ENCODE data around the gene ANO10. TPM values are rescaled to one million over a fixed set of nuclear protein-coding genes. Genes with fewer than 3 reads are reported as not detected.
"Not testable (repeated sequence)": the region's sequence is repeated elsewhere in the genome, so short reads cannot be mapped to it uniquely, and the experiment has no call there.

ANO10 gene, protein sequence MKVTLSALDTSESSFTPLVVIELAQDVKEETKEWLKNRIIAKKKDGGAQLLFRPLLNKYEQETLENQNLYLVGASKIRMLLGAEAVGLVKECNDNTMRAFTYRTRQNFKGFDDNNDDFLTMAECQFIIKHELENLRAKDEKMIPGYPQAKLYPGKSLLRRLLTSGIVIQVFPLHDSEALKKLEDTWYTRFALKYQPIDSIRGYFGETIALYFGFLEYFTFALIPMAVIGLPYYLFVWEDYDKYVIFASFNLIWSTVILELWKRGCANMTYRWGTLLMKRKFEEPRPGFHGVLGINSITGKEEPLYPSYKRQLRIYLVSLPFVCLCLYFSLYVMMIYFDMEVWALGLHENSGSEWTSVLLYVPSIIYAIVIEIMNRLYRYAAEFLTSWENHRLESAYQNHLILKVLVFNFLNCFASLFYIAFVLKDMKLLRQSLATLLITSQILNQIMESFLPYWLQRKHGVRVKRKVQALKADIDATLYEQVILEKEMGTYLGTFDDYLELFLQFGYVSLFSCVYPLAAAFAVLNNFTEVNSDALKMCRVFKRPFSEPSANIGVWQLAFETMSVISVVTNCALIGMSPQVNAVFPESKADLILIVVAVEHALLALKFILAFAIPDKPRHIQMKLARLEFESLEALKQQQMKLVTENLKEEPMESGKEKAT
- total RNA-seq (2014; rRNA removed; shearing (Covaris generic)) = 17.8 and 22.8 TPM in 2 replicates
- polyA plus RNA-seq (2015; cell fraction: cytosol; rRNA removed) = 17.8 and 25.6 TPM in 2 replicates
- polyA plus RNA-seq (2015; cell fraction: nucleus; rRNA removed) = 37.5 and 41.3 TPM in 2 replicates

DNA sequence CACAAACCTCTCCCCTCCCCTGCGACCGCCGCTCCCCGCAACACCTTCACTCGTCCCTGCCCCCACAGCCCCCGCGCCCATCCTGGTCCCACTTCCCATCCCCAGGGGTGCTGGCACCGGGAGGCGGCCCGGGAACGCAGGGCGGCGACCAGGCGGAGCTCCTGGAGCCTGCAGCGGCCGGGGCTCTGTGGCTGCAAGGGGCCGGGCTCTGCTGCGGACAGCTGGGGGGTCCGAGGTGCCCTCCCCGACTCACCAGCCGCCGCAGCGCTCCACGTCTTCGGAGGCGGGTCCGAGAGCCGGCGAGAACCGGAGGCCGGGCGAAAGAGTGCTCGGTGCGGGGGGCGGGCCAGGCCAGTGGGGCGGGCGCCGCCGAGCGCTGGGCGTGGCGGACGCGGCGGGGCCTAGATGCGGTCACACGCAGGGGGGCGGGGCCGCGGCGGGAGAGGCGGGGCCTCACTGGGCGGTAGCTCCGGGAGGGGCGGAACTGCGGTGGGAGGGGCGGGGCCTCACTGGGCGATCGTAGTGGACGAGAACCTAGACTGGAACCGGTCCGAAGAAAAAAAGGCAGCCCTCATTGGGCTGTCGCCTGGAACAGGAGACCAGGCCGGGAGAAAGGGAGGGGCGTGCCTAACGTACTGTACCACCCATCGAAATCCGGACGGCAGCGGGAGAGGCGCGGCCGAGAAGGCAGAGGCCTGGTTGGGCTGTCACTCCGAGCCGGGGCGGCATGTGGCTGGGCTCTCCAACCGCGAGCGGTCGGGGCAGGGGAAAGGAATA is at the start of gene ANO10:
Gene ANO10, minus strand, starts transcription at position 356 of the 777 bp plus-strand sequence. CDS start 16,159 bp downstream, outside the sequence.
- DNase-seq (ENCODE audit: low read depth) = peak; percentile 99

DNA sequence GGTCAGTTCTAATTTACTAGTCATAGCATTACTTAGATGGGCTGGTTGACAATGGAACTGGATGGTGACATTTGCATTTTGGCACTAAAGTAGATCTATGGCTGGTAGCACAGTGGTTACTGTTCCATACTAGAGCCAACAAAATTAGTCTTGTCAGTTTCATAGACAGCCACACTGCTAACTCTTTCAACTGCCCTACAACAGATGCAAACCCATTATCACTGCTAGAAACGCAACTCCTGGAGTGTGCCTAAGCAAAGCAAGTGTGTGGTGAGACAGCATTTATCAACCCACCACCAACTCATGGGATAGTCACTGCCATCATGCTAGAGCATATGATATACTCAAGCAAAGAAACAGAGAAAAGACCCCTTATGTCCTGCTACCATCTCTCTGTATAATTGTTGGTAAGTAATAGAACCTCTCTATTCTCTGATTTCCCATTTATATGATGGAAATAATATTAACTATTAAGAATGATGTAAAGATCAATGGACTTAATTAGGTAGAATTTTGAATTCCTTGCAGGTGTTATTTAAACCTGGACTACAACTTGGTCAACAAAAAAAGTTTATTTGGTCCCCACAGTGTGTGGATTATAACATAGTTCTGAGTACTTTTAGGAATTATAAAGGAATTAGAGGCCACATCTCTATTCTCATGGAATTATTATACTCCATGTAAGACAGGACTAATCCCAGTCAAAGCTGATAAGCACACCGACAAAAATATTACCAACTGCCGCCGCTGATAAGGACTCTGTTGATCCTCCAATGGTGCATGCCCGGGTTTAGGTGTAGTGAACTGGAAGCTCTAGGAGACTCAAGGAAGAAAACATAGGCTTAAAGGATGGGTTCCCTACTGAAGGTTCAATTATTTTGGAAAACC is 49.1 kb upstream of the ANO10 start:
- no peak for DNase-seq (ENCODE audit: low read depth)

DNA sequence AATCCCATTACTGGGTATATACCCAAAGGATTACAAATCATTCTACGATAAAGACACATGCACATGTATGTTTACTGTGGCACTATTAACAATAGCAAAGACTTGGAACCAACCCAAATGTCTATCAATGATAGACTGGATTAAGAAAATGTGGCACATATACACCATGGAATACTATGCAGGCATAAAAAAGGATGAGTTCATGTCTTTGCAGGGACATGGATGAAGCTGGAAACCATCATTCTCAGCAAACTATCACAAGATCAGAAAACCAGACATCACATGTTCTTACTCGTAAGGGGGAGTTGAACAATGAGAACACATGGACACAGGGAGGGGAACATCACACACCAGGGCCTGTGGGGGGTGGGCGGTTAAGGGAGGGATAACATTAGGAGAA is 43.2 kb upstream of the ANO10 start:
- not testable (repeated sequence) for DNase-seq (ENCODE audit: low read depth)

DNA sequence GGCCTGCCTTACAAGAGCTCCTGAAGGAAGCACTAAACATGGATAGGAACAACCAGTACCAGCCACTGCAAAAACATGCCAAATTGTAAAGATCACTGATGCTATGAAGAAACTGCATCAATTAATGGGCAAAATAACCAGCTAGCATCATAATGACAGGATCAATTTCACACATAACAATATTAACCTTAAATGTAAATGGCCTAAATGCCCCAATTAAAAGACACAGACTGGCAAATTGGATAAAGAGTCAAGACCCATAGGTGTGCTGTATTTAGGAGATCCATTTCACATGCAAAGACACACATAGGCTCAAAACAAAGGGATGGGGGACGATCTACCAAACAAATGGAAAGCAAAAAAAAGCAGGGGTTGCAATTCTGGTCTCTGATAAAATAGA is 39.6 kb upstream of the ANO10 start:
- DNase-seq (ENCODE audit: low read depth) = not testable (repeated sequence)

DNA sequence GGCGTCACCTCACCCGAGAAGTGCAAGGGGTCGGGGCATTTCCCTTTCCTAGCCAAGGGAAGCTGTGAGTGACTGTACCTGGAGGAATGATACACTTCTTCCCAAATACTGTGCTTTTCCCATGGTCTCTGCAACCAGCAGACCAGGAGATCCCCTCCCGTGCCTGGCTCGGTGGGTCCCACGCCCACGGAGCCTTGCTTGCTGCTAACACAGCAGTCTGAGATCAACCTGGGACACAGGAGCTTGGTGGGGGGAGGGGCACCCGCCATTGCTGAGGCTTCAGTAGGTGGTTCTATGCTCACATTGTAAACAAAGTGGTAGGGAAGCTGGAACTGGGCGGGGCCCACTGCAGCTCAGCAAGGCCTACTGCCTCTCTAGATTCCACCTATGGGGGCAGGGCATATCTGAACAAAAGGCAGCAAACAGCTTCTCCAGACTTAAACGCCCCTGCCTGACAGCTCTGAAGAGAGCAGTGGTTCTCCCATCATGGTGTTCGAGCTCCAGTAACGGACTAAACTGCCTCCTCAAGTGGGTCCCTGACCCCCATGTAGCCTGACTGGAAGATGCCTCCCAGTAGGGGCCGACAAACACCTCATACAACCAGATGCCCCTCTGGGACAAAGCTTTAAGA is 37.6 kb upstream of the ANO10 start:
- DNase-seq (ENCODE audit: low read depth) = no peak

DNA sequence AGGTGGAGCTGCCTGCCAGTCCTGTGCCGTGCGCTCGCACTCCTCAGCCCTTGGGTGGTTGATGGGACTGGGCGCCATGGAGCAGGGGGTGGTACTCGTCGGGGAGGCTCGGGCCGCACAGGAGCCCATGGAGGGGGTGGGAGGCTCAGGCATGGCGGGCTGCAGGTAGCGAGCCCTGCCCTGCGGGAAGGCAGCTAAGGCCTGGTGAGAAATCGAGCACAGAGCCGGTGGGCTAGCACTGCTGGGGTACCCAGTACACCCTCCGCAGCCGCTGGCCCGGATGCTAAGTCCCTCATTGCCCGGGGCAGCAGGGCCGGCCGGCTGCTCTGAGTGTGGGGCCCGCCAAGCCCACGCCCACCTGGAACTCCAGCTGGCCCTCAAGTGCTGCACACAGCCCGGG is 34.6 kb upstream of the ANO10 start:
- DNase-seq (ENCODE audit: low read depth) = not testable (repeated sequence)

DNA sequence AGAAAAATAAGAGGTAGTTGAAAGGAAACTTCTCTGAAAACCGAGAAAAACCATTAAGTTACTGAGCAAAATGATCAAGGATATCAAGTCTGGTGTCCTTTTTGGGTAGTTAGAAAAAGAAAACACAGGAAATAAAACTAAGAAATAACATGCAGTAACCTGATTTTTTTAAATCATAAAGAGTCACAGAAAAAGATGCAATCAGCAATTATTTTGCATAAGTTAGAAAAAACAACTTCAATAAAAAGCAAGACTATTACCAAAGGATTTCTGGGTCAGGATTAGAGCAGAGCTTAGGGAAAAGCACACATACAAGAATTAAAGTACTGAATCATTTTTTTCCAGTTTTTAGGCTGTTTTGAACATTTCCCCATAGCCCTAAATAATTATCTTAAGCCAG is 28.5 kb upstream of the ANO10 start:
- no peak for DNase-seq (ENCODE audit: low read depth)

DNA sequence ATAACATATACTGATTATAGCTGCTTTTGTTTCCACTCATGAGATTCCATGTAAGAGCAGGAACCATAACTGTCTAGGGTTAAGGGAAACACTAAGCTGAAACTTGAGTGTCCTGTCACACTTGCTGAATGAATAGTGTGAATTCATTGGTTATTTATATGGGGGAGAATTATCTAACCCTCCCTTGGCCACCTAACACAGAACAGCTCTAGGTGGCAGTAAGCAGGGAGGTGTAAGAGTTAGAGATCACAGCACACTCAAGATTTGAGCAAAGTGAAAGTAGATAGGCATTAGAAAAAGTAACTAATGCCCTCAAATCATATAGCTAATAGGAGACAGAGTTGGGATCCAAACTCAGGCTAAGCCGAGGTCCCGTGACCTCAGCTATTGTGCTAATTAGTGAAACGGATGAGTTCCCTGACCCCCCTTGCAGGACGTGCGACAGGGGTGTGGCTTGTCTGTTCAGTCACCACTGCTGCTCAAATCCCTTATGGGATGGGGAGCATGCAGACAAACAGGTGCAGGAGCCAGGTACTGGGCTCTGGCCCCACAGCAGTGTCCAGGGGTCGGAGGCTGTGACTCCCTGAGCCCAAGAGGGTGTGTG is 27.7 kb upstream of the ANO10 start:
- DNase-seq (ENCODE audit: low read depth) = no peak

DNA sequence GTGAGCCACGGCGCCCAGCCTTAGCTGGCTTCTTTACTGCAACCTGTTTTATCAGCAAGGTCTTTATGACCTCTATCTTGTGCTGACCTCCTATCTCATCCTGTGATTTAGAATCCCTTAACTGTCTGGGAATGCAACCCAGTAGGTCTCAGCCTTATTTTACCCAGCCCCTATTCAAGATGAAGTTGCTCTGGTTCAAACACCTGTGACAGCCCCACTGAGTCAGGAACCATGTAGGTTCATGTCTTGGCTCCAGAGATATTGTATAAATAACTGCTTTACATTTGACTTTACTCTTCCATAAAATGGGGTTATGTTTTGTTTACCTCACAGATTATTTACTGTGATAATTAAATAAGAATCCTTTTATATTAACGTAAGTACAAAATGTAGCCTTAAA is 27.1 kb upstream of the ANO10 start:
- no peak for DNase-seq (ENCODE audit: low read depth)

DNA sequence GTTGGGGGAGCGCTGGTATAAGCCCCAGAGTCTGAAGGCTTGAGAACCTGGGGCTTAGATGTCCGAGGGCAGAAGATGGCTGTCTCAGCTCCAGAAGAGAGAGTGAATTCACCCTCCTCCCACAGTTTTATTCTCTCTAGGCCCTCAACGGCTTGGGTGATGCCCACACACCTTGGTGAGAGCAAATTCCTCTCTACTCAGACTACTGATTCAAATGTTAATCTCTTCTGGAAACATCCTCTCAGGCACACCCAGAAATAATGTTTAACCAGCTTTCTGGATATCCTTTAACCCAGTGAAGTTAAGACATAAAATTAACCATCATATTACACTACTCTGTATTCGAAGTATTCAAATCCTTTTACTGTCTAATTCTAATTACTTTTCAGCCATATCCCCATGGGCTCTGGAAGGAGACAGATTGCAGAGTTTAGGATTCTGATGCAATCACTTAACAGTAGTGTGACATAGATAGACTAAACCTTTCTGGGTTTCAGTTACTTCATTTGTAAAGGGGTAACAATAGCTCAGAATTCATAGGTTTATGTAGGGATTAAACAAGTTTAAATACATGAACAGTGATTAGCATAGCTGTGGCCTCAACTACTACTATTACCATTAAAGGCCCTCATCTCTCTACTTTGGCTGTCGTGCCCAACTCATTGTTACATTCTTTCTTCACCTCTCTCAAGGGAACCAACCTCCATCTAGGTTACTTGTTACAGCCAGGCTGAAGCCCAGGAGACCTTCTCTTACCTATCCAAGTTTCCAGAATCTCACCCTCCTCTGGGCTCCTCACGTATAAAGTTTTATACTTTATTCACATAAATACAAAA is 25.7 kb upstream of the ANO10 start:
- no peak for DNase-seq (ENCODE audit: low read depth)

DNA sequence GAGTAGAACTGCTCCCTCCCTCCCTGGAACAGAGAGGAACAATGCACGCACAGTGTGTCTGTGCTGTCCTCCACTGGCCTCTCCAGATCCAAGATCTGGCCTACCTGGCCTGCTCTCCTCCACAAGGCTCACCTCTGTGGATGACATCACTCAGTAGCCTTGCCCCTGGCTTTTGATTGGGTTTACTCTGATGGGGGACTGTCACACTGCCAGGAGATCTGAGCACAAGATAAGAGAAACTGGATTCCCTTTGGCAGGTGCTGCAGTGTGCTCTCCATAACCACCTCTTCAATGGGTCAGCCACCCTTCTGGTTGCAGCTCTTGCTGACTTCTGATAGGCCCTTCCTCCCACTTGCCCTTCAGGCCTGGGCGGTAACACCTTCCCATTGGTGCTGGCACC is 22.6 kb upstream of the ANO10 start:
- DNase-seq (ENCODE audit: low read depth) = no peak

DNA sequence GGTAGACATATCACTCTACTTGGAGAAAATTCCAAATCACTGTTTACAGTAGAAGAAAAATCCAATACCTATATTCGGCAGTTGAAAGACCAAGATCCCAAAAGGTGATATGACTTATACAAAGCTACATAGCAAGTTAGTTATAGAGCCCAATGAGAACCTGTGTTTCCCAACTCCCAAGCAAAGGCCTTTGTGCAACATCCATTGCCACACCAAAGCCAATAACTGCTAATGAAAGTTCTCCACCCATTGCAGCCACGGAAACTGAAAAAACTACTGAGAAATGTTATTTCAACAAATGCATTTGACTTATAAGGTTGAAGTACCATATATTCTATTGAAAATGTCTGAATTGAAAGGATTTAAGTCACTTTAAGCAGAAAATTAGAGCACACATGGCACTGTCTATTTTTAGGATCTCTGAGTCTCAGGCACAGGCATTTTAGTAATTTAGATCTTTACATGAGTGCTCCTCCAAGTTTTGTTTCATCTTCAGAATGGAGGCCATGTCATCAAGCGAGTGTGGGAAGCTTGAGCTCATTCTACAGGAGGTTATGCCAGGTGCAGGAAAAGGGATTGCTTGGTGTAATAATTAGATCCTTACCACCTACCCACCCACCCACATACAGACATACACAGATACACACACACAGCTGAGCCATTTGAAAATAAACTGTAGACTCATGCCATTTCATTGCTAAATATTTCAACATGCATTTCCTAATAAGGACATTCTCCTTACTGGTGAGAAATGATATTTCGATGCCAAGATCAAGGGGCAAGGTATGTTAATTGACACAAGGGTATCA is 19.7 kb upstream of the ANO10 start:
- no peak for DNase-seq (ENCODE audit: low read depth)

DNA sequence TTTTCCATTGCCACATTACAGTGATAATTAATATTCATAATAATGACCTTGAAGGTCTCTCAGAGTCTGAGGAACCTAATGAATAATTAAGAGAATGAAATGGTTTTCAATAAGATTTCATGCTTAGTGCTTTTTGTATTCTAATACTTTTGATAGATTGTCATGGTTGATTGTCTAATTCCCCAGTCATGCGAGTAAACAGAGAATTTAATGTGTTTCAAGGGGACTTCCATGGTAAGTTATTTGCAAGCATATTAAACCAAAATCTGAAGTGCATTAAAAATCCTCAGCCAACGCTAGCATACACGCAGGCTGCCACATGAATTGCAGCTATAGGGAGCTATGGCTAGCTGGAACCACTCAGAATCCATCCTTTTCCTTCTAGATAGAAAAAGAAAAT is 18.9 kb upstream of the ANO10 start:
- DNase-seq (ENCODE audit: low read depth) = no peak

DNA sequence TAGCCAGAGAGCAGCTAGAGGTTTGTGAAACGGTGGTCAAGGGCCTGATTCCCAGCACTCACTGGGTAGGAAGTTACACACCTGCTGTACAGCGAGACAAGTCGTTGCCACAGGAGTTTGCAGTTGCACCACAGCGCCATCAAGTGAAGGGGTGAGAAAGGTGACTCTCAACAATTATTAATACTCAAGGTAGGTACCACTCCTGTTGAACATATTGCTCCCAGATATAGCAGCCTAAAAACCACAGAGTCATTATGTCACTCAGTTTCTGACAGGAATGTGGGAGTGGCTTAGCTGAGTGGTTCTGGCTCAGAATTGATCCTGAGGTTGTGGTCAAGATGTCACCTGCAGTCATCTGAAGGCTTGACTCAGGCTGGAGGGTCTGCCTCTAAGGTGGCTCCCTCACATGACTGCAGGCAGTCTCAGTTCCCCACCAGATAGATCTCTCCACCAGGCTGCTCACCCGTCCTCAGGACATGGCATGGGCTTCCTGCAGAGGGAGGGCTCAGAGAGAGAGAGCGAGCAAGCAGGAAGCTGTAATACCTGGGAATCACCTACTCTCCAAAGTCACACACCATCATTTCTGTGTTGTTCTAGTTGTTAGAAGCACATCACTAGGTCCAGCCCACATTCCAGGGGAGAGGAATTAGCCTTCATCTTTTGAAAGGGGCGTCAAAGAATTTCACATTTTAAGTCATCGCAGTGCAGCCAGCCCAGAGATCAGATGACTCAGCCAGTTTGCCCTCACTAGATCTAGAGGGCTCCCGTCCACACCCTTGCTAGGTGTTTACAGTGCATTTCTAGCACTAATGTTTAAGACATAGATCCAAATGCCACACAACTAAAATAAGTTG is 17.0 kb upstream of the ANO10 start:
- DNase-seq (ENCODE audit: low read depth) = peak; percentile 65

DNA sequence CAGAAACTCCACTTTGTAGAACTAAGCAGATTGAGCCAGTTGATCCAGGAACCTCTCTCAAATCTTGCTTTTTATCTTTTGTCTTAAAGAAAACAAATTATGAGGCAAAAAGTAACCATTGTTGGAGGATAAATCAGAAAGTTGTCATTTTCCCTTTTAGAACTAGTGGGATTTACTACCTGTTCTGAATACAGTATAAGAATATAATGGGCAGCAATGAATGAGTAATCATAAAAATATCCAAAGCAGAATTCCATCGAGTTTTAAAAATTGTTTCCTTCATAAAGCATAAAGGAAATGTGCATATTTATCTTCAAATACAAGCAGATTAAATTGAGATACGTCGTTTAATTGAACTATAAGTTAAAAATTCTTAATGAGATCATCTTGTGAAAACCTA is 15.9 kb upstream of the ANO10 start:
- no peak for DNase-seq (ENCODE audit: low read depth)

DNA sequence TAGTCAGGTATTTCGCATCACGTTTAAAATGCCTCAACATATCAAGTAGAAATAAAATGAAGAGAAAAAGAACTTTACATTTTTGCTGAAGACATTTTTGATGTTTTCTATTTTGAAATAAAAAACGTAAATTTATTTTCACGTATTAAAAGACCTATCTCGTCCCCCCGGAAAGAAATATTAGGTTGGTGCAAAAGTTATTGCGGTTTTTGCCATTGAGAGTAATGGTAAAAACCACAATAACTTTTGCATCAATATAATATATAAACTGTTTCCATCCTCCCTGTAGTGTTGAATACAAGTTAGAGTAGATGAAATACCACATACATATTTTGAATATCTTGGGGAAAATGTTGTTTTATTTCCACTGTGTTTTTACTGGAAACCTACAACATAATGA is 11.2 kb upstream of the ANO10 start:
- DNase-seq (ENCODE audit: low read depth) = no peak

DNA sequence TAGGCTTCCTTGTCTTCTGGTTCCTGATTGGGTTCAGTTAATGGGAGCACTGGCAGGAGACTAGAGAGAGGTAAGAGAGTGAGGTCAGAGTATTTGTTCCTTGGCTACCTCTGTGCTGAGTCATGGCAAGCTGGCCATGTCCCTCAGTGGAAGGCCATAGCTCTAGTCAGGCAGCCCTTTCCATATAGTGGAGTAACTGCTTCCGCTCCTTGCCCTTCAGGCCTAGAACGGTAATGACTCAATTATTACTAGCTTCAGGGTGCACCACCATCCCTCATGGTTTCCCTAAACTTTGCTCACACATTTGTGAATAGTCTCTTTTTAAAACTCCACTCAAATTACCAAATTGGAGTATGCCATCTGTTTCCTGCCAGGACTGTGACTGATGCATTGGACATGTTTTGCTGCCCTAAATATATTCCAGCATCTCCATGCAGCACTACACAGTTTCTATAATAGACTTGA is 10.5 kb upstream of the ANO10 start:
- peak; percentile 99 for DNase-seq (ENCODE audit: low read depth)
